Epithelial cell of esophagus (primary cell): ENCODE measurements around the gene NTN5.

Experiments
- DNase-seq: peaks from one replicate; pipeline ENCODE4 v3.0.0; 2010; ENCODE audit warnings: low read depth
- H3K4me3 ChIP-seq: 2 replicates; pipeline ENCODE4 v1.5.1; 2011; ENCODE audit warnings: mild to moderate bottlenecking, low read length, control low read depth
- TF ChIP-seq, protein P1 (sequence below): IDR thresholded peaks from 2 replicates; pipeline ENCODE4 v1.5.1; 2011; ENCODE audit warnings: low read depth, mild to moderate bottlenecking, low read length, control low read depth, inconsistent platforms; ENCODE audit not compliant: insufficient read depth; ENCODE audit errors: missing control alignments

NTN5 gene

DNA sequence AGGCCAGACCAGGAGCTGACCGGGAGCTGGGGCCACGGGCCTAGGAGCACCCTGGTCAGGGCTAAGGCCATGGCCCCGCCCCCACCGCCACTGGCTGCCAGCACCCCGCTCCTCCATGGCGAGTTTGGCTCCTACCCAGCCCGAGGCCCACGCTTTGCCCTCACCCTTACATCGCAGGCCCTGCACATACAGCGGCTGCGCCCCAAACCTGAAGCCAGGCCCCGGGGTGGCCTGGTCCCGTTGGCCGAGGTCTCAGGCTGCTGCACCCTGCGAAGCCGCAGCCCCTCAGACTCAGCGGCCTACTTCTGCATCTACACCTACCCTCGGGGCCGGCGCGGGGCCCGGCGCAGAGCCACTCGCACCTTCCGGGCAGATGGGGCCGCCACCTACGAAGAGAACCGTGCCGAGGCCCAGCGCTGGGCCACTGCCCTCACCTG is 46.9 kb downstream of the NTN5 start:
- DNase-seq: no peak
- TF ChIP-seq, protein P1, sequence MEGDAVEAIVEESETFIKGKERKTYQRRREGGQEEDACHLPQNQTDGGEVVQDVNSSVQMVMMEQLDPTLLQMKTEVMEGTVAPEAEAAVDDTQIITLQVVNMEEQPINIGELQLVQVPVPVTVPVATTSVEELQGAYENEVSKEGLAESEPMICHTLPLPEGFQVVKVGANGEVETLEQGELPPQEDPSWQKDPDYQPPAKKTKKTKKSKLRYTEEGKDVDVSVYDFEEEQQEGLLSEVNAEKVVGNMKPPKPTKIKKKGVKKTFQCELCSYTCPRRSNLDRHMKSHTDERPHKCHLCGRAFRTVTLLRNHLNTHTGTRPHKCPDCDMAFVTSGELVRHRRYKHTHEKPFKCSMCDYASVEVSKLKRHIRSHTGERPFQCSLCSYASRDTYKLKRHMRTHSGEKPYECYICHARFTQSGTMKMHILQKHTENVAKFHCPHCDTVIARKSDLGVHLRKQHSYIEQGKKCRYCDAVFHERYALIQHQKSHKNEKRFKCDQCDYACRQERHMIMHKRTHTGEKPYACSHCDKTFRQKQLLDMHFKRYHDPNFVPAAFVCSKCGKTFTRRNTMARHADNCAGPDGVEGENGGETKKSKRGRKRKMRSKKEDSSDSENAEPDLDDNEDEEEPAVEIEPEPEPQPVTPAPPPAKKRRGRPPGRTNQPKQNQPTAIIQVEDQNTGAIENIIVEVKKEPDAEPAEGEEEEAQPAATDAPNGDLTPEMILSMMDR: no peak
- no peak overlapping the region for H3K4me3 ChIP-seq

DNA sequence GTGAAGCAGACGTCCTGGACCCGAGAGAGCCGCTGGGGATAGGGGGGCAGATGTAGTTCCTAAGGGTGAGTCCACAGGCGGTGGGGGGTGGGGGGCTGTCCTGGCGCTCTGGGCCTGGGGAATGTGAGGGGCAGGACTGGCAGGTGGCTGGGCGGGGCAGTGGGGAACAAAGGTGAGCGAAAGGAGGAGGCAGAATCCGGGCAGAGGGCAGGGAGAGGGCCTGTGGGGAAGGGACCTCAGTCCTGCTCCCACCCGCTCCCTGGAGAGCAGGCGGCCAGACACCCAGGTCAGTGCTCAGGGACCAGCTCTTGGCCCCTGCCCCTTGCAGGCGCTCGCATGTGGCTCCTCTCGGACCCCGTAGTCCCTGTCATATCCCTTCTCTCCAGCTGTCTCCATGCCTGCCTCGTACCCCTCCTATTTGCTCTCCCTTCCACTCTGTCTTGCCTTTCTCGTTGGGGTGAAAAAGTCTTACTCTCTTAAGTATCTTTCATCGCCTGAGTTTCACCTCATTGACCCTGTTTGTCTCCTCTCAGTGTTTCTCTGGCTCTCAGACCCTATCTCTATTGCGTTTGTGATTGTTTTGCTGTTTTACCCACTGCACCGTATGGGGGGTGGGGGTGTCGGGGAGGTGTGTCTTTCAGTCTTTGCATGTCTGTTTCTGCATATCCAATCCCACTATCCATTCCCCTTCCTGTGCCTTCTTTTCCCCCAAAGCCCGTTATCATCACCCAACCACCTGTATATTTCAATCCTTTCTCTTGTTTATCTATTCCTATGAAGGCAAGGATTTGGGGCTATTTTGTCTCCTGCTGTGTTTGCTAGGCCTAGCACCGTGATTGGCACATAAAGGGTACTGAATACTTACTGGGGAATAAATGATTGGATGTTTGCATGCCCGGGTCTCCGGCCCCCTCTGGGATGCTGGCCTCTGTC is 47.8 kb downstream of the NTN5 start:
- TF ChIP-seq, protein P1: no peak
- no peak for DNase-seq
- no peak overlapping the region for H3K4me3 ChIP-seq

DNA sequence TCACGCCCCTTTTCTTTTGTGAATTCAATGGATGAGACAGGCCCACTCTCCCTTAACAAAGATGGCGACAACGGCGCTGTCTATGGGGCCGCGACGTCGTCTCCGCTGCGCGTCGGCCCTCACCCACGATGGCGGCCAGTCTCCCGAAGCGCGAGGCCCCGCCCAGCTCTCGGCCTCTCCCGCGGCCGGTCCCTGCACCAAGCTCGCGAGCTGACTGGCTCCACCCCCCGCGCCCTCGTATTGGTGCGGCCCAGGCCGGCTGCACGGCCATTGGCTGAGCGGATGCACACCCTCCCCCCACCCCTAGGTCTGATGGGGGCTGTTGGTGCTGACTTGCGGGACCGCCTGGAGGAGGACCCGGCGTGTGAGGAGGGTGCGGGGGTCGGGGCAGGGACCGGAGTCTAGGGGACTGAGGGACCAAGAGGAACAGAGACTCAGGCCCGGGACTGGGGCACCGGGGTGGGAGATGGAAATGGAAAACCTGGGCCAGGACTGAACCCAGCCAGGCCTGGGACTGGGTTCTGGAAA is 48.7 kb downstream of the NTN5 start:
- TF ChIP-seq, protein P1: no peak
- H3K4me3 ChIP-seq: peak overlapping the region; percentile 43
- peak; percentile 98 for DNase-seq

DNA sequence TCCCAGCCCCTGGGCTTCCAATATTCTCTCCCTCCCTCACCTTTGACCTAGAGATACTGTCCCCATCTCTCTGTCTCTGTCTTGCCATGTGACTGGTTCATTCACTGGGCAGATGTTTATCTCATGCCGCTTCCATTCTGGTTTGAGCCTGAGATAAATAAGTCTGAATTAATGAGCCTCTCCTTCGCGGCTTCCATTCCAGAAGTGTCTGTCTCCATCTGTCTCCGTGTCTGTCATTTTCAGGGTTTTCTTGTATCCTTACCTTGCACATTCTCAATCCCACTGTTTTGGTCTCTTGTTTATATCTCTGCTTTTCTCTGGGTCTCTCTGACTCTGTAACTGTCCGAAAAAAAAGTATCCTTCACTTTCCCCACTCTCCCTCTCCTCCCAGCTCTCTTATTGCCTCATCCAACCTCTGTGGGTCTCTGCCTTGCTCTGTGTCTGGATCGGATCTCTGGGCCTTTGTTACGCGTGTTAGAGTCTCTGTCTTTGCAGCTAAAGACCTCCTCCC is 49.2 kb downstream of the NTN5 start:
- TF ChIP-seq, protein P1: no peak
- DNase-seq: no peak
- H3K4me3 ChIP-seq: peak overlapping the region; percentile 43

DNA sequence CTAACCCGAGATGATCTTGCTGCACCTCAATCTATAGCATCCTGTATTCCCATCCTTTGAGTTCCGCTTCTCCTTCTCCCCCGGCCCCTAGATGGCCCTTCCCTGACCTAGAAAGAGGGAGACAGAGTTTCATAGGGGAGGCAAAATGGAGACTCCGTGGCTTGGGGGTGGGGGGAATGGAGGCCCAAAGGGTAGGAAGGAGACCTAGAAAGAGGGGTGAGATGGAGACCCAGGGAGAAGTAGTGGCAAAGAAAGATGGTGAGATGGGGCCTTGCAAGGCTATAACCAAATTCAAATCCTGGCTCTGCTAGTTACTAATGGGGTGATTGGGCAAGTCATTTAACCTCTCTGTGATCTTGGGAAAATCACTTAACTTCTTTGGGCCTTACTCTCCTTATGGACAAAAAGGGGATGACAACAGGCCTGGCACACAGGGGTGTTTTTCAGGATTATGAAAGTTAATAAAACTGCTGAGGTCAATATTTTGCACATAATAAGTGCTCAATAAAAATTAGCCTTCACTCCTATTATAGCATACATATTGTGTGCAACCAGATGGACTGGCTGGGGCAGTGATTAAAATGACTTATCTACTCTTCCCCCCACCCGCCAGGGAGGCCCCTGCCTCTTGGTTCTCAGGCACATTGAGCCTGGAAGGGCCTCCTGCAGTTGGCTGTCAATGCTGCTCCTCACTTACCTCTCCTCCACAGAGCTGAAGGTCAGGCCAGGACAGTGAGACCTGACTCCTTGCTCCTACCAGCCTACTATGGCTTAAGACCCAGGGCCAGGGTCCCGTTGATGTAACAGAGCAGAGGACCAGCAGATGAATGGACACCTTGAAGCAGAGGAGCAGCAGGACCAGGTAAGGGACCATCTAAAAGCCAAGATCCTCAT is 52.9 kb downstream of the NTN5 start:
- TF ChIP-seq, protein P1: no peak
- peak overlapping the region; percentile 94 for H3K4me3 ChIP-seq
- DNase-seq: no peak

DNA sequence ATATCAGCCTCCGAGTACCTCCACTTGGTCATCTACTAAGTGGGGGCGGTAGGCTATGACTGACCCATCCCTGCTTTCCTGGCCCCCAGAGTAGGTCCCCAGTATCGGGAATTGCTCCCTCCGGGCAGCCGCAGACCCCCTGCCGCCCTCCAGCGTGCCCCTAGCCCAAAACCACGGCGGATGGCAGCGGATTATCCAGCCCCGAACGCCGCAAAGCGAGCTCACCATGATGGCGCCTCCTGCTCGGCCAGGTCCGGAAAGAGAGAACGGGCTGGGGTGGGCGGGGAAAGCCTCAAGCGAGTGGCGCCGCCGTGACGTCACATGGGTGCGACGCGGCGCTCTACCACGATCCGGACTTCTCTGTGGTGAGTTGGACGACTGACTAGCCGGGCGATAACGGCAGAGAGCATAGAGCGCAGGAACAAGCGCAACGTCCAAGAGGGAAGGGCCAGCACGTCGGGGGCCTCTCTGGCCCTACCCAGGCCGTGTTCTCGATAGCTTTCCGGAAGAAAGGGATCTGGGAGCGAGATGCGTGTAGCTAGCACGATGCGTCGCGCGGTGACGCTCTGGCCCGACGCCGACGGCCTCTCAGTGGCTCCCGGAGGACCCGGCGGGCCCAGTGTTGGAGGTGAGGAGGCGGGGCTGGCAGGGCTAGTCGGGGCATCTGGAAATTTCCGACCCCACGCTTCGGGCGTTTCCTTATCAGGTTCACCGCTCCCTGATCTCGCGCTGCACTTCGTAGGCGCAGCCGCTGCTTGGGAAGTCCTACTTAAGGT is 53.7 kb downstream of the NTN5 start, which contains the start of the genes RPL18 and SPHK2:
Gene RPL18 (minus strand): TSS at position 263 of the 776 bp plus-strand sequence. CDS start 35 bp downstream, at position 228.
Gene SPHK2 (plus strand): TSS at position 591 of the 776 bp plus-strand sequence. CDS start 1,009 bp downstream, outside the sequence.
- peak within 1 kb of the TSS; percentile 94 for H3K4me3 ChIP-seq
- TF ChIP-seq, protein P1: peak; percentile 13
- DNase-seq: peak; percentile 100
